ENCODE measurements around the gene TMEM63B. TPM values are rescaled to one million over a fixed set of nuclear protein-coding genes. Genes with fewer than 3 reads are reported as not detected.

Gene TMEM63B
- total RNA-seq, result 10 to 100 TPM; 11.4 to 12.8 TPM
- polyA plus RNA-seq (2013, experiment 1 of 2), result 6.2 TPM
- 10.4 TPM for polyA plus RNA-seq (2013, experiment 2 of 2)
- 14.0 to 66.6 (median 22.0) reads per million in 172 experiments for total RNA-seq

GRCh38 chr6:44127186-44128019, at the start of gene TMEM63B, which contains the start of gene MRPL14:
Gene TMEM63B (plus strand): TSS chr6:44127554. CDS start chr6:44134585, 7,031 bp downstream.
Gene MRPL14 (minus strand): TSS chr6:44127452. CDS start chr6:44116611, 10,841 bp downstream.
- Histone ChIP-seq H3K27me3 (ENCODE audit: control insufficient read depth in 1 of 2, insufficient read depth in 2 of 2, low read length in 2 of 2) (no peaks in the 10 kb centered on the region), H3K27ac (ENCODE audit: low read depth in 1 of 2, low read length in 2 of 2) (peak within 1 kb of the TSS; percentile 92), H3K9me3 (ENCODE audit: control insufficient read depth in 1 of 2, insufficient read depth in 1 of 2, low read length in 2 of 2) (no peaks in the 10 kb centered on the region), H3K4me3 (ENCODE audit: low read length) (peak within 1 kb of the TSS; percentile 96), H3K4me1 (ENCODE audit: insufficient read depth, low read length) (peaks cover 54% of the 10 kb centered on the region), H3K36me3 (ENCODE audit: insufficient read depth, low read length) (no peaks in the 10 kb centered on the region)
- intact Hi-C loops (cut with DNase I, micrococcal nuclease), result loop anchor here in 1 of 2 experiments (2.0 to 5.0 kb wide), 5 partner anchors 25 to 259 kb away; partner anchors contain the start of genes AARS2, CDC5L and SLC35B2
- H3K27me3 Mint-ChIP-seq, result no peaks in the 10 kb centered on the region
- peak within 1 kb of the TSS; percentile 90 for H3K27ac Mint-ChIP-seq
- H3K36me3 Mint-ChIP-seq (ENCODE audit: low read depth), result peaks cover 11% of the 10 kb centered on the region
- no peaks in the 10 kb centered on the region for H3K9me3 Mint-ChIP-seq
- H3K4me1 Mint-ChIP-seq (ENCODE audit: low read depth), result peaks cover 62% of the 10 kb centered on the region
- H3K4me3 Mint-ChIP-seq, result peak within 1 kb of the TSS; percentile 93
- ChIA-PET CTCF (interaction anchor here (0.7 to 0.9 kb wide), 2 partner anchors 9 to 141 kb away, joined by 3 read pairs; no protein-coding TSS in a partner anchor), POLR2A (interaction anchor here (0.9 kb wide), 1 partner anchor 31 kb away, joined by 3 read pairs; no protein-coding TSS in a partner anchor)
- ATAC-seq (ENCODE audit: poor library complexity), result peak; percentile 87
- TF ChIP-seq CTCF (IDR thresholded peaks at IDR 0.05), result no peak
- peak; percentile 79 to 97 (median 89) for DNase-seq

- TF ChIP-seq CTCF (IDR thresholded peaks at IDR 0.05), result no peak
- H3K4me1 ChIP-seq (ENCODE audit: insufficient read depth, low read length), result peaks cover 19% of the 10 kb centered on the region
- no peak overlapping the region for H3K27ac ChIP-seq (ENCODE audit: low read depth in 1 of 2, low read length in 2 of 2)
- intact Hi-C loops (cut with DNase I, micrococcal nuclease), result loop anchor here in 1 of 2 experiments (5.0 kb wide), 1 partner anchor 471 kb away; no protein-coding TSS in a partner anchor
- no peak overlapping the region for H3K4me3 ChIP-seq (ENCODE audit: low read length)
- no peaks in the 10 kb centered on the region for H3K9me3 Mint-ChIP-seq
- ChIA-PET POLR2A (interaction anchor here (1.5 to 1.6 kb wide), 2 partner anchors 309 to 353 kb away, joined by 8 to 9 read pairs; no protein-coding TSS in a partner anchor), CTCF (interaction anchor here (0.6 to 2.2 kb wide), 16 partner anchors 10 to 470 kb away, joined by 3 to 16 read pairs (median 4); partner anchors contain the start of genes GTPBP2, SPATS1 and VEGFA)
- H3K36me3 Mint-ChIP-seq (ENCODE audit: low read depth), result no peaks in the 10 kb centered on the region
- H3K4me1 Mint-ChIP-seq (ENCODE audit: low read depth), result peaks cover 12% of the 10 kb centered on the region
- H3K27me3 Mint-ChIP-seq, result peaks cover 26% of the 10 kb centered on the region
- no peak overlapping the region for H3K27ac Mint-ChIP-seq
- no peaks in the 10 kb centered on the region for H3K36me3 ChIP-seq (ENCODE audit: insufficient read depth, low read length)
- DNase-seq (no peak), ATAC-seq (ENCODE audit: poor library complexity) (no peak)
- no peaks in the 10 kb centered on the region for H3K9me3 ChIP-seq (ENCODE audit: control insufficient read depth in 1 of 2, insufficient read depth in 1 of 2, low read length in 2 of 2)
- H3K4me3 Mint-ChIP-seq, result no peak overlapping the region
- peaks cover 5 to 9% of the 10 kb centered on the region in 2 experiments for H3K27me3 ChIP-seq (ENCODE audit: control insufficient read depth in 1 of 2, insufficient read depth in 2 of 2, low read length in 2 of 2)
Measured at GRCh38 chr6:44078219-44078826, 49.0 kb upstream of the TMEM63B start.
